Measurements from ENCODE around the gene PBX4.
A peak's percentile ranks its signal among the peaks of the same experiment; 100 is the strongest.

- TF ChIP-seq CTCF (IDR thresholded peaks at IDR 0.05 in 8 of 11, conservative IDR thresholded peaks at IDR 0.05 in 3 of 11) = no peak
- no peak for TF ChIP-seq POLR2A (IDR thresholded peaks at IDR 0.05)
- TF ChIP-seq POLR2AphosphoS5 (IDR thresholded peaks at IDR 0.05) = peak in 2 of 3 donors; percentile 26 to 27
These were observed 81.1 kb downstream of the PBX4 start for GRCh38 chr19:19537075-19538048.
